Measurements from ENCODE around the gene GRHL1.

DNA sequence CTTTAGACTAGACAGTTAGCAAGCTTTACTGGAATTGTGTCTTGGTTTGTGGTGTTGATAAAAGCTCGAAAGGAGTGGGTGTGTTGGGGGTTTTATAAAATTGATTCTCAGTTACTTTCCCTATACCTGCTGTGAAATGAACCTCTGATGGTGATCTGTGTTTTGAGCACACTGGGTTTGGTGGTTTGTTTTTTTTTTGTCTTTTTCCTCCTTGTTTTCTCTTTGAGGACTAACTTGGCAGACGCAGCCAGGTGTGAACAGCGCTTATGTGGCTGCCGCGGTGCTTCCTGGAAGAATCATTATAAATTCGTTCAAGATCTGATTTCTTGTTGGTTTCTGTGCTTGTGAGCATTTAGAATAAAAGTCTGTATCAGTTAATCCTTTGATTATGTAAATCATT lies 28.5 kb downstream of the GRHL1 start:
- TF ChIP-seq, protein P1, sequence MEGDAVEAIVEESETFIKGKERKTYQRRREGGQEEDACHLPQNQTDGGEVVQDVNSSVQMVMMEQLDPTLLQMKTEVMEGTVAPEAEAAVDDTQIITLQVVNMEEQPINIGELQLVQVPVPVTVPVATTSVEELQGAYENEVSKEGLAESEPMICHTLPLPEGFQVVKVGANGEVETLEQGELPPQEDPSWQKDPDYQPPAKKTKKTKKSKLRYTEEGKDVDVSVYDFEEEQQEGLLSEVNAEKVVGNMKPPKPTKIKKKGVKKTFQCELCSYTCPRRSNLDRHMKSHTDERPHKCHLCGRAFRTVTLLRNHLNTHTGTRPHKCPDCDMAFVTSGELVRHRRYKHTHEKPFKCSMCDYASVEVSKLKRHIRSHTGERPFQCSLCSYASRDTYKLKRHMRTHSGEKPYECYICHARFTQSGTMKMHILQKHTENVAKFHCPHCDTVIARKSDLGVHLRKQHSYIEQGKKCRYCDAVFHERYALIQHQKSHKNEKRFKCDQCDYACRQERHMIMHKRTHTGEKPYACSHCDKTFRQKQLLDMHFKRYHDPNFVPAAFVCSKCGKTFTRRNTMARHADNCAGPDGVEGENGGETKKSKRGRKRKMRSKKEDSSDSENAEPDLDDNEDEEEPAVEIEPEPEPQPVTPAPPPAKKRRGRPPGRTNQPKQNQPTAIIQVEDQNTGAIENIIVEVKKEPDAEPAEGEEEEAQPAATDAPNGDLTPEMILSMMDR (IDR thresholded peaks at IDR 0.05): no peak
- no peak for TF ChIP-seq EZH2 (IDR thresholded peaks at IDR 0.05; ENCODE audit: borderline replicate concordance, insufficient read depth, low read depth, low read length, poor library complexity, severe bottlenecking)
